HG03354 (cell line): ENCODE data around the gene PBRM1.
"Not testable (repeated sequence)": the region's sequence is repeated elsewhere in the genome, so short reads cannot be mapped to it uniquely, and the experiment has no call there.

ENCODE experiments used
- ATAC-seq: cut with Tn5 transposase; IDR thresholded peaks from one replicate; pipeline ENCODE4 v1.9.1; 2021; ENCODE audit warnings: mild to moderate bottlenecking; ENCODE audit not compliant: unreplicated experiment, poor library complexity, severe bottlenecking

PBRM1 gene

DNA sequence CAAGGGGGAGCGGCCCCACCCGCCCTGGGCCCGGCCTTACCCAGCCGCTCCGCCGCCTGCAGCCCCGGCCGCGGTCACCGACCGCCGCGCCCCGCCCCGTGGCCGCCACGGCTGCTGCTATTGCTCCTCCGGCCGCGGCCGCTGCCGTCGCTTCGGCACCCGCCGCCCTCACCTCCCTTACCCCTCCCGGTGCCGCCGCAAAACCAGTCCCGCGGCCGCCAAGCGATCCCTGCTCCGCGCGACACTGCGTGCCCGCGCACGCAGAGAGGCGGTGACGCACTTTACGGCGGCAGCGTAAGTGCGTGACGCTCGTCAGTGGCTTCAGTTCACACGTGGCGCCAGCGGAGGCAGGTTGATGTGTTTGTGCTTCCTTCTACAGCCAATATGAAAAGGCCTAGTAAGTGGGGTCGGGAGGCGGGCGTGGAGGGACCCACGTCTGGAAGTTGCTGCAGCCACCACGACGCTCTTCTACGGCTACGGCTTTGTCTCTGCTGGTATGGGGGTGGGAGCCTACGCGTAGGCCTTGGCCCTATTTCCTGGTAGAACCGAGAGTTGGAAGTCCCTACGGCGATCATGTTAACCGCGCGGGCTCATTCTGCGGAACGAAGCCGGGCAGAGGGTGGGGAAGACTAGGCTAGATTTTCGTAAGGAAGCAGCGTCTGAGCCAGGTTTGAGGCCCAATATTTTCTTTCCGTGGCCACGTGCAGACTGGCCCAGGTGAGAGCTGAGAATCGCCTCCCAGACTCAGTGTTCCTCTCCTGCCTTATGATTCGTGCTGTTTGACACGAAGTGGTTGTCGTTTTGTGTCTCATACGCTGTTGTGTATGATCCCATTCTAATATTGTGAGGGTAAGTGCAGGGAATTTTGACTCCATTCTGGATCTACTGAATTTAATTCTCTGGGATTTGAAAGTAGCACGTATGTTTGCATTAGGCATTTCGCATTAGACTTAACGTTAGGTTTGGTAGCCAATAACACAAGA lies at the start of gene PBRM1, which contains the start of gene GNL3:
Gene PBRM1 (minus strand): TSS at position 205 of the 983 bp plus-strand sequence.
Gene GNL3 (plus strand): TSS at position 324 of the 983 bp plus-strand sequence. CDS start 61 bp downstream, at position 385.
- ATAC-seq: peak; percentile 75

DNA sequence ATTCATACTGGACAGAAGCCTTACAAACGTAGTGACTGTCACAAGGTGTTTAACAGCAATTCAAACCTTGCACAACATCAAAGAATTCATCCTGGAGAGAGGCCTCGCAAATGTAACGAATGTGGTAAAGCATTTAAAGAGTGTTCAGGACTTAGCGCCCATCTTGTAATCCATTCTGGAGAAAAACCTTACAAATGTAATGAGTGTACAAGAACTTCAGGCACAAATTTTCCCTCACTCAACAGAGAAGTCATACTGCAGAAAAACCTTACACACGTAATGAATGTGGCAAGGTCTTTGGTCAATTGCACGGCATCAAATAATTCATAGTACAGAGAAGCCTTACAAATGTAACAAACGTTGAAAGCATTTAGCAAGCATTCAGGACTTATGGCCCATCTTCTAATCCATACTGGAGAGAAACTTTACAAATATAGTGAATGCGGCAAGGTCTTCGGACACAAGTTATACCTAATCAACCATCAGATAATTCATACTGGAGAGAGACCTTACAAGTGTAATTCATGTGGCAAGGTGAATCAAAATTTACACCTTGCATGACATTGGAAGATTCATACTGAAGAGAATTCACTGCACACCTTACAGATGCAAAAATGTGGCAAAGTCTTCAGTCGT lies 47.7 kb upstream of the PBRM1 start:
- no peak for ATAC-seq

DNA sequence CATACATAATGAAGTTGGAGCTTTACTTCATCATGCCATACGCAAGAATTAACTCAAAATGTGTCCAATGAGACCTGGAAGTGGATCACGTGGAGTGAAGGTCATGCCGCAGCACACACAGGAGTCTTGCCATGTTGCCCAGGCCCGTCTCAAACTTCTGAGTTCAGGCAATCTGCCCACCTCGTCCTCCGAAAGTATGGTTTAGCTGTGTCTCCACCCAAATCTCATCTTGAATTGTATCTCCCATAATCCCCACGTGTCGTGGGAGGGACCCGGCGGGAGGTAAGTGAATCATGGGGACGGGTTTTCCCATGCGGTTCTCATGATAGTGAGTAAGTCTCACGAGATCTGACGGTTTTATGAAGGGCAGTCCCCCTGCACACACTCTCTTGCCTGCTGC lies 45.9 kb upstream of the PBRM1 start:
- ATAC-seq: no peak

DNA sequence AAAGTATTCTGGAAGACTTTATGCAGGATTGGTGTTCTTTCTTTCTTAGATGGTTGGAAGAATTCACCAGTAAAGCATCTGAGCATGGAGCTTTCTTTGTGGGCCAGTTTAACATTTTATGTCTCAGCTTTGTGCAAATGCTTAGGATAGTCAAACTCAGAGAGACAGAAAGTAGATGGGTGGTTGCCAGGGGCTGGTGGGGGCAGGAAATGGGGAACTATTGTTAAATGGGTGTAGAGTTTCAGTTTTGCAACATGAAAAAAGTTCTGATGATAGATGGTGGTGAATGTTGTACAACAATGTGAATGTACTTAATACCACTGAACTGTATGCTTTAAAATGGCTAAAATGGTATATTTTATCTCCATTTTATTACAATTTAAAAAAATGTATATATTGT lies 45.0 kb upstream of the PBRM1 start:
- no peak for ATAC-seq

DNA sequence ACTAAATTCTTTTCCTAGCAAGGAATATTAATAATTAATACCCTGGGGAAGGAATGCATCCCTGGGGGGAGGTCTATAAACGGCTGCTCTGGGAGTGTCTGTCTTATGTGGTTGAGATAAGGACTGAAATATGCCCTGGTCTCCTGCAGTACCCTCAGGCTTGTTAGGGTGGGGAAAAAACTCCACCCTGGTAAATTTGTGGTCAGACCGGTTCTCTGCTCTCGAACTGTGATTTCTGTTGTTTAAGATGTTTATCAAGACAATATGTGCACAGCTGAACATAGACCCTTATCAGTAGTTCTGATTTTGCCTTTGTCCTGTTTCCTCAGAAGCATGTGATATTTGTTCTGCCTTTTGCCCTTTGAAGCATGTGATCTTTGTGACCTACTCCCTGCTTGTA lies 43.0 kb upstream of the PBRM1 start:
- ATAC-seq: not testable (repeated sequence)

DNA sequence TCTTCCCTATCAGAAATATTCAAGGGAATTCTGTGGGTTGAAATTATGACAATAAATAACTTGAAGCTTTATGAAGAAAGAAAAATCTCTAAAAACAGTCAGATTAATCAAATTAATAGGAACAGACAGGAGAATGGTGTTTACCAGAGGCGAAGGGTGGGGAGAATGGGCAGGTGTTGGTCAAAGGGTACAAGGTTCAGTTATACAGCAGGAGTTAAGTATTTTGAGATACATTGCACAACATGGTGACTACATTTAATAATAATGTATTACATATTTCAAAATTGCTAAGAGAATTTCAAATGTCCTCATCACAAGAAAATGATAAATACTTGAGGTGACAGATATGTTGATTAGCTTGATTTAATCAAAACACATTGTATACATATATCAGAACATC lies 38.8 kb upstream of the PBRM1 start:
- ATAC-seq: no peak

DNA sequence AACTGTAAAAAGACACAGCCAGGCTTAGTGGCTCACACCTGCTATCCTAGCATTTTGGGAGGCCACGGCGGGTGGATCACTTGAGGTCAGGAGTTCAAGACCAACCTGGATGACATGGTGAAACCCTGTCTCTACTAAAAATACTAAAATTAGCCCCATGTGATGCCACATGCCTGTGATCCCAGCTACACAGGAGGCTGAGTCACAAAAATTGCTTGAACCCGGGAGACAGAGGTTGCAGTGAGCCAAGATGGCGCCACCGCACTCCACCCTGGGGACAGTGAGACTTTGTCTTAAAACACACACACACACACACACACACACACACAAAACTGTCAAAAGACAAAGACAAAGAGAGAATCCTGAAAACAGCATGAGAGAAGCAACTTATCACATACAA lies 38.2 kb upstream of the PBRM1 start:
- no peak for ATAC-seq

DNA sequence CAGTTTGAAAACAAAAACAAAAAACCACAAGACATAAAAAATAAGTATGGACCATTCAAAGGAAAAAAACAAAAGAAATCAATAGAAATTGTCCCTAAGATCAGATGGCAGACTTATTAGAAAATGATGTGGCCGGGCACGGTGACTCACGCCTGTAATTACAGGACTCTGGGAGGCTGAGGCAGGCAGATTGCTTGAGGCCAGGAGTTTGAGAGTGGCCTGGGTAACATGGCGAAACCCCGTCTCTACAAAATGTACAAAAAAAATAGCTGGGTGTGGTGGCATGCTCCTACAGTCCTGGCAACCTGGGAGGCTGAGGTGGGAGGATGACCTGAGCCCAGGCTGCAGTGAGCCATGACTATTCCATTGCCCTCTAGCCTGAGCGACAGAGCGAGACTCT lies 36.8 kb upstream of the PBRM1 start:
- no peak for ATAC-seq

DNA sequence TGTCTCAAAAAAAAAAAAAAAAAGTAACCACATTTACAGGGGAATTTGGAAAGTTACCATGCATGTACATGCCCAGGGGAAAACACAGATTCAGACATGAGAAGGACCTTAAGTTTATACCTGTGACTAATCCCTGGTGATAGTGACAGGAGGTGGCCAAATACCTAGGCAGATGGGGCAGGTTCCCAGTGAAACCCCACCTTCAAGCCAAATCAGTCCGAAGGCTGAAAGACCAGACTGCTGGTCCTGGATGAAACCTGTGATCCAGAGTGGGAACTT lies 36.0 kb upstream of the PBRM1 start:
- no peak for ATAC-seq

DNA sequence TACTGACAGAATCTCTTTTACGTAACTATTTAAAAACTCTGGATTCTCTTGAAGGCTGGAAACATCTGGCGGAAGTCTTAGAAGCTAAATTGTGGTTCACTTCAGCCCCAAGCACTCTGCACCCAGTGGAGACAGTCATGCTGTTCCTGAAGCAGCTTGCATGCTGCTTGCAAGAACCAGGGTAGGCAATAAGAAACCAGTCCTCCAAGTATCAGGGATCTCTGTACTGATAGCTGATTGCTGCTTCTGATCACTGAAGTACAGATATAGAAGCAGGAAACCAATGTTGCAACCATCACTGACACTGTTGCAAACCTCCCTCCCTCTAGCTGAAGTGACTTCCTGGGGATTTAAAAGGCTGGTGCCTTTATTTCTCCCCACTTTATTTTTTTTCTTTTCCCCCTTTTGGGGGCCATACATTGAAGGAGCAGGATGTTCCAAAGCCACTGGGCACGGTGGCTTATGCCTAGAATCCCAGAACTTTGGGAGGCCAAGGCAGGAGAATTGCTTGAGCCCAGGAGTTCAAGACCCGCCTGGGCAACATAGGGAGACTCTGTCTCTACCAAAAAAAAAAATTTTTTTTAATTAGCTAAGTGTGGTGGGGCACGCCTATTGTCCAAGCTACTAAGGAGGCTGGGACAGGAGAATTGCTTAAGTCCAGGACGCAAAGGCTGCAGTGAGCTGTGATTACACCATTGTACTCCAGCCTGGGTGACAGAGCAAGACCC lies 35.5 kb upstream of the PBRM1 start:
- ATAC-seq: peak; percentile 63

DNA sequence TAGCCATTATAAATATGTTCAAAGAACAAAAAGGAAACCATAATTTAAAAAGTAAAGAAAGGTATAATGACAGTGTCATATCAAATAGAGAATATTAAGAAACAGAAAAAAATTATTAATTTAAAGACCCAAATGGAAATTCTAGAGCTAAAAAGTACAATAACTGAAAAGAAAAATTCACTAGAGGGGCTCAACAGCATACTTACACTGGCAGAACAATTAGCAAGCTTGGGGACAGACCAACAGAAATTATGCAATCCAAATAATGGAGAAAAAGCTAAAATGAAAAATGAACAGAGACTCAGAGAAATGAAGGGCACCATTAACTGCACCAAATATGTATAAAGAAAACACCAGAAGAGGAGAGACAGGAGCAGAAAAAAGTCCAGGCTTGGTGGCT lies 33.9 kb upstream of the PBRM1 start:
- ATAC-seq: no peak

DNA sequence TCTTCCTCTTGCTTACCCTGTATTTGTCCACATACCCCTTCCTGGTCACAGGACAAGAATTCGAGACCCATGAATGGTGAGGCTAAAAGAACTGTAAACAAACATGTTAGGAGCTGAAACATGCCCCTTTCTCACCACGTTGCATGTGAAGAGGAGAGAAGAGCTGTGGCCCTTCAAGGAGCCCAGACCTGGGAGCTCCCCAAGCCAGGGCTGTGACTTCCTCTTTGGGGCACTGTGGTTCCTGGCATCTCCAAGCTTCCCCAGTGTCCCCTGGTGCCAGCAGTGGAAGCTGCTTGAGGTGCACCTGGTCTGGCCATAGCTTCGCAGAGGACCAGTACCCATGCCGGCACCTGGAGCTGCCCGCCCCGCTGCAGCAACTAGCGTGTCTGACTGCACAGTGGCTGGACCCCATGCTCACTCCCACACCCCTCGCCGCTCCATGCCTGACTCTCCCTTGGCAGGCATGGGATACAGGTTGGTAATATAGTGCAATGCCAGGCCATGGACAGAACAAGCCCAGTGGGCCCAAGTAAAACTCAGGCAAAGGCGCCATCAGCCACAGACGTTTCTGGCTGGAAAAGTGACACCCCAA lies 30.1 kb upstream of the PBRM1 start:
- ATAC-seq: no peak

DNA sequence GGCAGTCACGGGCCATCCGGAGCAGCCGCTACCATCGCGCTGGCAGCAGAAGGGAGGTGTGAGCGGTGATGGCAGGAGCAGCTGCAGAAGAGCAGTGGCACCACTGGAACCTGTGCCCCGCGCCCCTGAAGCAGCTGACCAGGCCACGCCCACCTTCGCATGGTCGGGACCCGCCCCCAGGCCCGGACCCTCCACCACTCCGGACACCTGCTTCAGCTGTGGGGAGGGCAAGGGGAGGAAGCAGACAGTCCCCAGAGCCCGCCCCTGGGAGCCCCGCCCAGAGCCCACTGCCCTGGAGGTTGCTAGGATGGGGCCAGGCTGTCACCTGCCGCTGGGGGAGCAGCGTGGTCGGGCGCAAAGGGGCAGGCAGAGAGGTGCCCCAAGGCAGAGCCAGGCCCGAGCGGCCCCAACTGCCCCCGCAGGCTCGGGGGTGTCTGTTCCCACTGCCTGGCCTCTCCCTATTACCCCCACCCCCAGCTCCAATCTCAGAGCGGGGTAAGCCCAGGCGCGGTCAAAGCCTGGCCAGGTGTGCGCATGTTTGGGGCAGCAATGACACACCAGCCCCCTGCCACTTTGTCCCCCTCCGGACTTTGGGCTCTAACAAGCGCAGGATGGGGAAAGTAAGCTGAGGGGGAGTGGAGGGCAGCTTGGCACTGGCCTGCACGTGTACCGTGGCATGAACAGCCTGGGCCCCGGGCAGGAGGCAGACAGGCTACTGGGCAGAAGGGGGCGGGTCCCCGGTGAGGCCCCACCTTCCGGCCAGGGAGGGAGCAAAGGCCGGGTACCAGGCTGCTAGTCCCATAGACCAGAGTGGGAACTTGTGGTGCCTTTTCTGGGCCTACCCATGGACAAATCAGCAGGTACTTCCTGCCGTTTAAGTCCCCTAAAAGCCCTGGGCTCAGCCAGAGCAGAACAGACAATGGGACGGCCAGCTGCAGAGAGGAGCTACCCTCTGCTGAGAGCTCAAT lies 28.9 kb upstream of the PBRM1 start:
- no peak for ATAC-seq

DNA sequence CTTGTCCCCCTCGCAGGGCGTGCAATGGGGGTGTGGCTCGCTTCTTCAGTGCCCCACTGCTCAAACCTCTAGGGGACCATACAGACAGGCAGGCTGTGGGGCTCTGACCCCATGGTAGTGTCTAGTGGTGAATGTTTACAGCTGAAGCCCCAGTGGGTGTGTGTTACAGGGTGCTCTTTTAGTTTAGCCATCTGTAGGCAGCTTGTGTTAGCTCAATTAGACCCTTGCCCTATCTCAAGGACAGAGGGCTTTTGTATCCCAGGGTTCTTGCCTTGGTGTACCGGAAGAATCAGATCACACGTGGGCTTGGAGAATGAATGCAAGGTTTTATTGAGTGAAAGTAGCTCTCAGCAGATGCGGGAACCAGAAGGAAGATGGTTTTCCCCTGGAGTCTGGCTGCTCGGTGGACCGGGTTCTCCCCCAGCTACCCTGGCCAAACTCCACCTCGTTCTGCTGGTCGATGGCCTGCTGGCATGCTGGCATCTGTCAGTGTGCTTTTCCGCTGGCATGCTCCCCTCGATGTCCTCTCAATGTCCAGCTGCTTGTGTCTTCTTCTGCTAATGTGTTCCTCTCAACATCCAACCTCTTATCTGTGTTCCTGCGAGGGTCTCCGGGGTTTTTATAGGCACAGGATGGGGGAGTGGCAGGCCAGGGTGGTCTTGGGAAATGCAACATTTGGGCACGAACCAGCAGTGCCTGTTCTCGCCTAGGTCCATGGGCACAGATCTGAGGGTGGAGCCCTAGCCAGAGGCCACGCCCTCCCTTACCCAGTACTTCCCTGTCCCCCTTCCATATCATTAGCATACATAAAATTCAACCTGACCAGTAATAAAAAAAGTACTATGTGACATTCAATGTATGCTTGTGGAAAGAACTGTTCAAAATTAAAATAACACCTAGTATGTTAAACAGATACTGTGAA lies 26.8 kb upstream of the PBRM1 start:
- ATAC-seq: no peak

DNA sequence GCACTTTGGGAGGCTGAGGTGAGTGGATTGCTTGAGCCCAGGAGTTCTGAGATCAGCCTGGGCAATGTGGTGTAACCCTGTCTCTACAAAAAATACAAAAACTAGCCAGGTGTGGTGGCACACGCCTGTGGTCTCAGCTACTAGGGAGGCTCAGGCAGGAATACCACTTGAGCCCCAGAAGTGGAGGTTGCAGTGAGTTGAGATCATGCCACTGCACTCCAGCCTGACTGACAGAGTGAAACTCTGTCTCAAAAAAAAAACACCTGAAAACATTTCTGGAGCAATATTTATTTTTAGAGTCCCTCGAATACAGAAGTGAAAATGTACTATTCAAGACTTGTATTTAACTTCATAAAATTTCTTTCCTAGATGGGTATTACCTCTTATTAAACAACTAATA lies 24.8 kb upstream of the PBRM1 start:
- ATAC-seq: no peak

DNA sequence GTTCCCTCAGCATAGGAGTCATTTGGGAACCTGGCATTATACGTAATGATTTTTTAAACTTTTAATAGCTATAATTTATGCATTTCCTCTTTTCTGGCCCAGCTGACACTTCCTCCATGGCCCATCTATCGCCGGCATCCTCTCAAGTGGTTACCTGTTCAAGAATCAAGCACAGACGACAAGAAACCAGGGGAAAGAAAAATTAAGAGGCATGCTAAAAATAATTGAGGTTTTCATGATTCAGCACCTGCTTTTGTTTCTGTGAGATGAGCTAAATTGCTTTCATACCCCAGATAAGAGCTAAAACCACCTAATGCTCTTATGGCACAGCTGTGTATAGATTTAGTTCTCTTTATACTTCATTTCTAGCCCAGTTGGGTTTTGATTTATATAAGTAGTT lies 21.9 kb upstream of the PBRM1 start:
- ATAC-seq: no peak

DNA sequence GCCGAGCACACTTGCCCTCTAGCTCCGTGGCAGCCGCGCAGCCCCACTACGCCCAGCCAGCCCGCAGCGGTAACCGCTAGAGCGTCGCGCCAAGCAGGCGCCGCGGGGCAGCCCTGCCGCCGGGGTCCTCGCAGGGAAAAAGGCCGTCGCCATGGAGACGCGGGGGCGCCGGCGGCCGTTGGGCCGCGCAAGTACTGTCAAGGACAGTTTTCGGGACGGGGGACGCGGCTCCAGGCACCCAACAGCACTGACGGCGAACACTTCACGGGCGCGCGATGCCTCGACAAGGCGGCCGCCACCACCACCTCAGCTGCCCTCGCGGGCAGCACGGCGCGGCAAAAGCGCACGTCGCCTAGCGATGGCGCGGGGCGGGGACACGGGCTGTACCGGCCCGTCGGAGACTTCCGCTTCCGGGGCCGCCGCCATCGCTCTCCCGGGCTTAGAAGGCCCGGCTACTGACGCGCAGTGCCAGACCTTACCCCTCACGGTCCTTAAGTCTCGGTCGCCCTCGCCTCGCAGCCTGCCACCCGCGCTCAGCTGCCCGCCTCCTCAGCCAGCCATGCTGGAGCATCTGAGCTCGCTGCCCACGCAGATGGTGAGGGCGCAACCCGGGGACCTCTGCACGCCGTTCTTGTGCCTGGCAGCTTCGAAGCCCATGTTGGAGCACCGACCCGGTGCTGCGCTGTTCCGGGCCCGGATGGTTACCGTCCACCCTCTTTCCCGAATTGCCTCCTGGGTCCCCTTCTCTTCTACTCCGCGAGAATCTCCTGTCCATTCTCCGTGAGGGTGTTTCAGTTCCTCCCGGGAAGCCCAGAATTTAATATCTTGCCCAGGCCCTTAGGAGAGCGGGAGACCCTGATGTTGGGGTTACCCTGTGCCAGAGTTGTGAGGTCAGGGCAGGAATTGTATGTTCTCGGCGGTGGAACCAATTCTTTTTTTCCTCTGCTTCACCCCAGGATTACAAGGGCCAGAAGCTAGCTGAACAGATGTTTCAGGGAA lies 20.3 kb upstream of the PBRM1 start, which contains the start of the genes GLT8D1 and SPCS1:
Gene GLT8D1 (minus strand): TSS at position 104 of the 999 bp plus-strand sequence. CDS start 5,331 bp downstream, outside the sequence.
Gene SPCS1 (plus strand): TSS at position 419 of the 999 bp plus-strand sequence. CDS start 141 bp downstream, at position 560.
- ATAC-seq: peak; percentile 87
